Tibial artery (tissue), 4 donors: Measurements from ENCODE around the gene ACSL1.

Experiments used
- DNase-seq, 2 donors: peaks; one replicate each; pipeline ENCODE4 v3.0.0-alpha.2; 2019
- H3K27ac ChIP-seq, 2 donors: fragments of 200-600 bp; sonication (generic) in 1 of 2; 1 replicate in 1 of 2; 2 replicates in 1 of 2; pipeline ENCODE4 v1.5.1; 2018 to 2019; ENCODE audit warnings: mild to moderate bottlenecking in 1 of 2
- H3K27me3 ChIP-seq, 2 donors: fragments of 200-600 bp; sonication (generic) in 1 of 2; one replicate each; pipeline versions ENCODE4 v1.5.1 to v1.6.0; 2016 to 2019
- H3K36me3 ChIP-seq, 3 donors: fragments of 200-600 bp; sonication (generic) in 2 of 3; one replicate each; pipeline ENCODE4 v1.5.1; 2016 to 2019; ENCODE audit warnings: mild to moderate bottlenecking in 2 of 3
- H3K4me1 ChIP-seq, 4 donors: fragments of 200-600 bp; sonication (generic) in 2 of 4; 1 replicate in 3 of 4; 2 replicates in 1 of 4; pipeline ENCODE4 v1.5.1; 2016 to 2019
- H3K4me3 ChIP-seq, 2 donors: fragments of 200-600 bp; sonication (generic) in 1 of 2; 1 replicate in 1 of 2; 2 replicates in 1 of 2; pipeline ENCODE4 v1.5.1; 2018 to 2019; ENCODE audit warnings: mild to moderate bottlenecking in 2 of 2
- H3K9me3 ChIP-seq, 3 donors: fragments of 200-600 bp; sonication (generic) in 1 of 3; one replicate each; pipeline ENCODE4 v1.5.1; 2016 to 2019
- intact Hi-C: fragments of 100-400 bp; cut with DNase I; formaldehyde crosslinking; loops from one replicate; pipeline ENCODE4 v1.15.0; 2023; ENCODE audit warnings: low total_unique reads
- TF ChIP-seq, protein P1 (sequence below), 2 experiments: fragments of 200-600 bp in 1 of 2; fragments of 450-650 bp in 1 of 2; IDR thresholded peaks; one replicate each; pipeline ENCODE4 v1.5.1; 2017 to 2019; ENCODE audit warnings: antibody characterized with exemption in 2 of 2, mild to moderate bottlenecking in 1 of 2, moderate library complexity in 1 of 2

The ACSL1 gene

DNA sequence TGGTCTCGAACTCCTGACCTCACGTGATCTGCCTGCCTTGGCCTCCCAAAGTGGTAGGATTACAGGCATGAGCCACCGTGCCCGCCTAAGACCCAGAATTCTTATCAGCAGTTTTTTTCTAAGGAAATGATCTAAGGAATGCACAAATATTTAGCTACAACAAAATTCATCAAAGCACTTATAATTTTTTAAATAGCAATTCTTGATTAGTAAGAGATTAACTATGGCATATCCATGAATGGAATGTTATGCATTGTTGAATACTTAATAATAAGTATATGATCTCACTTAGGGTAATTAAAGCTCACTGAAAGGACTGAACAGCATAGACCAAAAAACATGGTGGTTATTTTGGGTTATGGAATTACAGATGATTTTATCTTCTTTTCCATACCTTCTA lies 110.2 kb downstream of the ACSL1 start:
- no peak overlapping the region for H3K4me3 ChIP-seq
- no peak overlapping the region for H3K27ac ChIP-seq
- intact Hi-C loops: no loop called here
- no peaks in the 10 kb centered on the region for H3K36me3 ChIP-seq
- H3K9me3 ChIP-seq: no peaks in the 10 kb centered on the region
- no peak for DNase-seq
- TF ChIP-seq, protein P1, sequence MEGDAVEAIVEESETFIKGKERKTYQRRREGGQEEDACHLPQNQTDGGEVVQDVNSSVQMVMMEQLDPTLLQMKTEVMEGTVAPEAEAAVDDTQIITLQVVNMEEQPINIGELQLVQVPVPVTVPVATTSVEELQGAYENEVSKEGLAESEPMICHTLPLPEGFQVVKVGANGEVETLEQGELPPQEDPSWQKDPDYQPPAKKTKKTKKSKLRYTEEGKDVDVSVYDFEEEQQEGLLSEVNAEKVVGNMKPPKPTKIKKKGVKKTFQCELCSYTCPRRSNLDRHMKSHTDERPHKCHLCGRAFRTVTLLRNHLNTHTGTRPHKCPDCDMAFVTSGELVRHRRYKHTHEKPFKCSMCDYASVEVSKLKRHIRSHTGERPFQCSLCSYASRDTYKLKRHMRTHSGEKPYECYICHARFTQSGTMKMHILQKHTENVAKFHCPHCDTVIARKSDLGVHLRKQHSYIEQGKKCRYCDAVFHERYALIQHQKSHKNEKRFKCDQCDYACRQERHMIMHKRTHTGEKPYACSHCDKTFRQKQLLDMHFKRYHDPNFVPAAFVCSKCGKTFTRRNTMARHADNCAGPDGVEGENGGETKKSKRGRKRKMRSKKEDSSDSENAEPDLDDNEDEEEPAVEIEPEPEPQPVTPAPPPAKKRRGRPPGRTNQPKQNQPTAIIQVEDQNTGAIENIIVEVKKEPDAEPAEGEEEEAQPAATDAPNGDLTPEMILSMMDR (IDR thresholded peaks at IDR 0.05): no peak
- no peaks in the 10 kb centered on the region for H3K4me1 ChIP-seq
- H3K27me3 ChIP-seq: no peaks in the 10 kb centered on the region

DNA sequence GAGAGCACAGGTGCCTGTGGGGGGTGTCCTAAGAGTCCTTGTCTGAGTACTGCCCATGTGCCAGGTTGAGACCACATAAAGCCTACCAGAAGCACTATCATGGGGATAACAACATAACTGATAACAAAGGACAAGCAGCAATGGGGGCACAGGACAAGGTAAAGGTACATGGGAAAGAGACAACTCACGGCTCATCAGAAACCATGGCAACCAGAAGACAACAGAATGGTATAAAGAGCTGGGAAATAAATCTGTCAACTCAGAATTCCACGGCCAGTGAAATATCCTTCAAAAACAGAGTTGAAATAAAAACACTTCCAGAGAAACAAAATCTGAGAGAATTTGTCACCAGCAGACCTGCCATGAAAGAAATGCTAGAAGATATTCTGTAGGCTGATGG lies 111.9 kb downstream of the ACSL1 start:
- Histone ChIP-seq H3K4me1 (no peaks in the 10 kb centered on the region), H3K27me3 (no peaks in the 10 kb centered on the region), H3K9me3 (no peaks in the 10 kb centered on the region), H3K27ac (no peak overlapping the region), H3K36me3 (no peaks in the 10 kb centered on the region), H3K4me3 (no peak overlapping the region)
- DNase-seq: no peak
- TF ChIP-seq, protein P1 (IDR thresholded peaks at IDR 0.05): no peak
- intact Hi-C loops: no loop called here

DNA sequence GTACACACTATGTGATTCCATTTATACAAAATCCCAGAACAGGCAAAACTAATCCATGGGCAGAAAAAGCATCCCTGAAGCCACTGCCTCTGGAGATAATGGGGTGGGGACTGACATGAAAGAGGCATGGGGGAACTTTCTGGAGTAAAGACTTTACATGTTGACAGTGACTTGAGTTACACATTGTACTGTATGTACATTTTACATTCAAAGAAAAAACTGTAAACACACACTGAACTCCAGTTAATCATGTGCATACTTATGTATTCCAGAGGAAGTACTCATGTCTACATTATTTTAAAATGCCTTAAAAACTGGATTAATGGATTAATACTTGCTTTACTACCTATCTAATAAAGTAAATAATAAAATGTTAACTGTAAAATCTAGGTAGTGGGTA lies 113.4 kb downstream of the ACSL1 start:
- Histone ChIP-seq H3K27ac (no peak overlapping the region), H3K4me3 (no peak overlapping the region), H3K36me3 (no peaks in the 10 kb centered on the region), H3K27me3 (no peaks in the 10 kb centered on the region), H3K4me1 (no peaks in the 10 kb centered on the region), H3K9me3 (no peaks in the 10 kb centered on the region)
- DNase-seq: no peak
- intact Hi-C loops: no loop called here
- TF ChIP-seq, protein P1 (IDR thresholded peaks at IDR 0.05): no peak

DNA sequence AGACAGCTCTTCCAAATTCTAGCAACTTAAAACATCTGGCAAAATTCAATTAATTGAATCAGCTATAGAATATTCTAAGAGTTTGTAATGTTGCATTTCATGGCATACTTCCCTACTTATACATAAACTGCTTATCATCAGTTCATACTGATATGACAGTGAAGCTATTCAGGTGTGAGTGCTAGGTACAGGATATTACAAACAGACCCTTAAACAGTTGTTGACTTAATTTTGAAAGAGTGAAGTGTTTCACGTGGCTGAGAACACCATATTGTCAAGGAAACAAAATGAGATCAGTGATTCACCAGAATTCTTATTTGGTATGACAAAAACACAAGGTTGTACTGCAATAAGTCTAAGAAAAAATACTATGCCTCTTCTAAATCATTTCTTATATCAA lies 119.3 kb downstream of the ACSL1 start:
- DNase-seq: no peak
- no peaks in the 10 kb centered on the region for H3K36me3 ChIP-seq
- H3K27ac ChIP-seq: no peak overlapping the region
- TF ChIP-seq, protein P1 (IDR thresholded peaks at IDR 0.05): no peak
- no peak overlapping the region for H3K4me3 ChIP-seq
- no peaks in the 10 kb centered on the region for H3K27me3 ChIP-seq
- H3K9me3 ChIP-seq: no peaks in the 10 kb centered on the region
- intact Hi-C loops: no loop called here
- H3K4me1 ChIP-seq: no peaks in the 10 kb centered on the region

DNA sequence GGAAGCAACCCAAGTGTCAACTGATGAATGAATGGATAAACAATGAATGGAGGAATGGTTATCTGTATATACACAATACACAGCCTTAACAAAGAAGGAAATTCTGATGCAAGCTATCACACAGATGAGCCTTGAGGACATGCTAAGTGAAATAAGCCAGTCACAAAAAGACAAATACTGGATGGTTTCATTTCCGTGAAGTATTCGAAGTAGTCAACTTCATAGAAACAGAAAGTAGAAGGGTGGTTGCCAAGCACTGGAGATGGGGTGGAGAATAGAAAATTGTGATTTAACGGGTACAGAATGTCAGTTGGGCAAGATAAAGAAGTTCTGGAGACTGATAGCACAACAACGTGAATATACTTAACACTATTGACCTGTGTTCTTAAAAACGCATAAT lies 120.1 kb downstream of the ACSL1 start:
- Histone ChIP-seq H3K4me3 (no peak overlapping the region), H3K27me3 (no peaks in the 10 kb centered on the region), H3K9me3 (no peaks in the 10 kb centered on the region), H3K4me1 (no peaks in the 10 kb centered on the region), H3K27ac (no peak overlapping the region), H3K36me3 (no peaks in the 10 kb centered on the region)
- DNase-seq: no peak
- TF ChIP-seq, protein P1 (IDR thresholded peaks at IDR 0.05): no peak
- intact Hi-C loops: no loop called here
